ENCODE measurements around the gene OSGIN1. TPM values are rescaled to one million over a fixed set of nuclear protein-coding genes. Genes with fewer than 3 reads are reported as not detected.

The OSGIN1 gene
- total RNA-seq, 6 experiments from 2014 or later, result 40.1 to 170 (median 53.9) TPM

GRCh38 chr16:83958137-83958845 is 5.3 kb downstream of the OSGIN1 start:
- TF ChIP-seq CTCF (IDR thresholded peaks at IDR 0.05), result no peak
- no peak for TF ChIP-seq POLR2A (IDR thresholded peaks at IDR 0.05)
- Histone ChIP-seq H3K4me3 (no peak overlapping the region), H3K27me3 (no peaks in the 10 kb centered on the region), H3K27ac (no peak overlapping the region), H3K4me1 (peaks cover 0 to 19% (median 0%) of the 10 kb centered on the region in 4 donors), H3K36me3 (peaks cover 0 to 78% (median 40%) of the 10 kb centered on the region in 4 donors), H3K9me3 (no peaks in the 10 kb centered on the region)
- ATAC-seq (no peak), DNase-seq (no peak)
- WGBS (ENCODE audit: insufficient coverage, low coverage, low lambda C conversion rate, missing lambda C conversion rate), result 56% methylated on average over 7 of the region's 21 CpGs
- intact Hi-C loops (cut with DNase I), result no loop called here

GRCh38 chr16:83958846-83959565 is 6.0 kb downstream of the OSGIN1 start:
- Histone ChIP-seq H3K4me3 (no peak overlapping the region), H3K27ac (no peak overlapping the region), H3K27me3 (no peaks in the 10 kb centered on the region), H3K9me3 (no peaks in the 10 kb centered on the region), H3K36me3 (peaks cover 0 to 85% (median 43%) of the 10 kb centered on the region in 4 donors), H3K4me1 (peaks cover 0 to 19% (median 0%) of the 10 kb centered on the region in 4 donors)
- ATAC-seq, result no peak
- WGBS (ENCODE audit: insufficient coverage, low coverage, low lambda C conversion rate, missing lambda C conversion rate), result 62% methylated on average over 12 of the region's 21 CpGs
- intact Hi-C loops (cut with DNase I), result no loop called here
- TF ChIP-seq CTCF (IDR thresholded peaks at IDR 0.05), result no peak
- no peak for TF ChIP-seq POLR2A (IDR thresholded peaks at IDR 0.05)
- no peak for DNase-seq

GRCh38 chr16:83959656-83960434 is 6.8 kb downstream of the OSGIN1 start:
- no peaks in the 10 kb centered on the region for H3K27me3 ChIP-seq
- 52% methylated on average over 8 of the region's 12 CpGs for WGBS (ENCODE audit: insufficient coverage, low coverage, low lambda C conversion rate, missing lambda C conversion rate)
- H3K36me3 ChIP-seq, result peaks cover 0 to 94% (median 47%) of the 10 kb centered on the region in 4 donors
- no peak for TF ChIP-seq POLR2A (IDR thresholded peaks at IDR 0.05)
- TF ChIP-seq CTCF (IDR thresholded peaks at IDR 0.05), result no peak
- DNase-seq, result no peak
- intact Hi-C loops (cut with DNase I), result loop anchor here in 1 of 2 donors (10.0 kb wide), 1 partner anchor 105 kb away; no protein-coding TSS in a partner anchor
- no peak overlapping the region for H3K4me3 ChIP-seq
- peaks cover 0 to 19% (median 0%) of the 10 kb centered on the region in 4 donors for H3K4me1 ChIP-seq
- ATAC-seq, result no peak
- no peaks in the 10 kb centered on the region for H3K9me3 ChIP-seq
- H3K27ac ChIP-seq, result no peak overlapping the region

- 87% methylated on average over 10 of the region's 29 CpGs for WGBS (ENCODE audit: insufficient coverage, low coverage, low lambda C conversion rate, missing lambda C conversion rate)
- intact Hi-C loops (cut with DNase I), result loop anchor here in 1 of 2 donors (10.0 kb wide), 1 partner anchor 104 kb away; no protein-coding TSS in a partner anchor
- Histone ChIP-seq H3K9me3 (no peaks in the 10 kb centered on the region), H3K4me1 (peaks cover 0 to 14% (median 0%) of the 10 kb centered on the region in 4 donors), H3K27me3 (no peaks in the 10 kb centered on the region), H3K4me3 (no peak overlapping the region), H3K27ac (no peak overlapping the region), H3K36me3 (peaks cover 0 to 98% (median 50%) of the 10 kb centered on the region in 4 donors)
- ATAC-seq (no peak), DNase-seq (peak in 1 of 3 donors; percentile 45)
- TF ChIP-seq CTCF (IDR thresholded peaks at IDR 0.05), result no peak
- peak; percentile 10 for TF ChIP-seq POLR2A (IDR thresholded peaks at IDR 0.05)
Observed at GRCh38 chr16:83960521-83961249, 7.6 kb downstream of the OSGIN1 start.

All from right lobe of liver (tissue), 6 donors.